ENCODE data around the gene PTPN4. TPM values are rescaled to one million over a fixed set of nuclear protein-coding genes. Genes with fewer than 3 reads are reported as not detected.

The PTPN4 gene
- total RNA-seq, 1 experiment from 2014 or later, result 42.2 TPM

- H3K36me3 ChIP-seq (ENCODE audit: insufficient read depth, low read length, poor library complexity, severe bottlenecking), result no peaks in the 10 kb centered on the region
- no TSS peak for BruUV-seq (replicated peaks)
- no peak overlapping the region for H3K4me3 ChIP-seq (ENCODE audit: low read depth, low read length, poor library complexity, severe bottlenecking)
- H3K27me3 ChIP-seq (replicated peaks; ENCODE audit: insufficient read depth, low read depth, low read length, poor library complexity), result no peaks in the 10 kb centered on the region
- POLR2A ChIA-PET (ENCODE audit: low non-redundant PET), result interaction anchor here (0.5 kb wide), 1 partner anchor 12 kb away, joined by 3 read pairs; no protein-coding TSS in a partner anchor
- CTCF ChIA-PET, result no interaction called here
- H3K4me1 ChIP-seq (ENCODE audit: insufficient read depth, low read length, poor library complexity, severe bottlenecking), result no peaks in the 10 kb centered on the region
- no peaks in the 10 kb centered on the region for H3K9me3 ChIP-seq (ENCODE audit: low read depth, low read length, poor library complexity, severe bottlenecking)
- TF ChIP-seq EZH2 (IDR thresholded peaks at IDR 0.05; ENCODE audit: borderline replicate concordance, low read depth, low read length, poor library complexity, severe bottlenecking), result no peak
- TF ChIP-seq, protein P1, sequence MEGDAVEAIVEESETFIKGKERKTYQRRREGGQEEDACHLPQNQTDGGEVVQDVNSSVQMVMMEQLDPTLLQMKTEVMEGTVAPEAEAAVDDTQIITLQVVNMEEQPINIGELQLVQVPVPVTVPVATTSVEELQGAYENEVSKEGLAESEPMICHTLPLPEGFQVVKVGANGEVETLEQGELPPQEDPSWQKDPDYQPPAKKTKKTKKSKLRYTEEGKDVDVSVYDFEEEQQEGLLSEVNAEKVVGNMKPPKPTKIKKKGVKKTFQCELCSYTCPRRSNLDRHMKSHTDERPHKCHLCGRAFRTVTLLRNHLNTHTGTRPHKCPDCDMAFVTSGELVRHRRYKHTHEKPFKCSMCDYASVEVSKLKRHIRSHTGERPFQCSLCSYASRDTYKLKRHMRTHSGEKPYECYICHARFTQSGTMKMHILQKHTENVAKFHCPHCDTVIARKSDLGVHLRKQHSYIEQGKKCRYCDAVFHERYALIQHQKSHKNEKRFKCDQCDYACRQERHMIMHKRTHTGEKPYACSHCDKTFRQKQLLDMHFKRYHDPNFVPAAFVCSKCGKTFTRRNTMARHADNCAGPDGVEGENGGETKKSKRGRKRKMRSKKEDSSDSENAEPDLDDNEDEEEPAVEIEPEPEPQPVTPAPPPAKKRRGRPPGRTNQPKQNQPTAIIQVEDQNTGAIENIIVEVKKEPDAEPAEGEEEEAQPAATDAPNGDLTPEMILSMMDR (conservative IDR thresholded peaks at IDR 0.05; ENCODE audit: low read depth, low read length), result no peak
- DNase-seq (ENCODE audit: low spot score), result no peak
- no peak overlapping the region for H3K27ac ChIP-seq (ENCODE audit: low read depth, low read length, poor library complexity, severe bottlenecking)
- intact Hi-C loops (cut with micrococcal nuclease; ENCODE audit: unreplicated experiment), result no loop called here
Measured at GRCh38 chr2:119721043-119721442, 38.7 kb upstream of the PTPN4 start.

- no peak for DNase-seq (ENCODE audit: low spot score)
- Histone ChIP-seq H3K36me3 (ENCODE audit: insufficient read depth, low read length, poor library complexity, severe bottlenecking) (no peaks in the 10 kb centered on the region), H3K4me3 (ENCODE audit: low read depth, low read length, poor library complexity, severe bottlenecking) (no peak overlapping the region), H3K27me3 (replicated peaks; ENCODE audit: insufficient read depth, low read depth, low read length, poor library complexity) (no peaks in the 10 kb centered on the region), H3K9me3 (ENCODE audit: low read depth, low read length, poor library complexity, severe bottlenecking) (no peaks in the 10 kb centered on the region), H3K4me1 (ENCODE audit: insufficient read depth, low read length, poor library complexity, severe bottlenecking) (no peaks in the 10 kb centered on the region), H3K27ac (ENCODE audit: low read depth, low read length, poor library complexity, severe bottlenecking) (no peak overlapping the region)
- CTCF ChIA-PET, result no interaction called here
- TF ChIP-seq, protein P1 (conservative IDR thresholded peaks at IDR 0.05; ENCODE audit: low read depth, low read length), result no peak
- no peak for TF ChIP-seq EZH2 (IDR thresholded peaks at IDR 0.05; ENCODE audit: borderline replicate concordance, low read depth, low read length, poor library complexity, severe bottlenecking)
- BruUV-seq (replicated peaks), result no TSS peak
- intact Hi-C loops (cut with micrococcal nuclease; ENCODE audit: unreplicated experiment), result no loop called here
- POLR2A ChIA-PET (ENCODE audit: low non-redundant PET), result no interaction called here
Measured at GRCh38 chr2:119721462-119721861, 38.3 kb upstream of the PTPN4 start.

- TF ChIP-seq, protein P1 (conservative IDR thresholded peaks at IDR 0.05; ENCODE audit: low read depth, low read length), result no peak
- no peak for TF ChIP-seq EZH2 (IDR thresholded peaks at IDR 0.05; ENCODE audit: borderline replicate concordance, low read depth, low read length, poor library complexity, severe bottlenecking)
Measured at GRCh38 chr2:119721904-119722303, 37.8 kb upstream of the PTPN4 start.

More at GRCh38 chr2:119721904-119722303, 37.8 kb upstream of the PTPN4 start:
- BruUV-seq (replicated peaks), result no TSS peak
- no peak overlapping the region for H3K4me3 ChIP-seq (ENCODE audit: low read depth, low read length, poor library complexity, severe bottlenecking)
- H3K36me3 ChIP-seq (ENCODE audit: insufficient read depth, low read length, poor library complexity, severe bottlenecking), result no peaks in the 10 kb centered on the region
- intact Hi-C loops (cut with micrococcal nuclease; ENCODE audit: unreplicated experiment), result no loop called here
- no peak overlapping the region for H3K27ac ChIP-seq (ENCODE audit: low read depth, low read length, poor library complexity, severe bottlenecking)
- POLR2A ChIA-PET (ENCODE audit: low non-redundant PET), result no interaction called here
- DNase-seq (ENCODE audit: low spot score), result no peak
- no peaks in the 10 kb centered on the region for H3K9me3 ChIP-seq (ENCODE audit: low read depth, low read length, poor library complexity, severe bottlenecking)
- no peaks in the 10 kb centered on the region for H3K4me1 ChIP-seq (ENCODE audit: insufficient read depth, low read length, poor library complexity, severe bottlenecking)
- CTCF ChIA-PET, result no interaction called here
- H3K27me3 ChIP-seq (replicated peaks; ENCODE audit: insufficient read depth, low read depth, low read length, poor library complexity), result no peaks in the 10 kb centered on the region

Measured in A673 (cell line).